HG03378 (cell line): ENCODE results near the gene C9orf78.

Source experiments
- ATAC-seq: cut with Tn5 transposase; IDR thresholded peaks from one replicate; pipeline ENCODE4 v1.9.1; 2021; ENCODE audit warnings: mild to moderate bottlenecking, moderate library complexity; ENCODE audit not compliant: unreplicated experiment

C9orf78 gene

GRCh38 chr9:129835128-129835859, at the start of gene C9orf78, which contains the start of gene USP20:
C9orf78 (minus strand) TSS chr9:129835275; CDS start chr9:129835221, 54 bp downstream.
USP20 (plus strand) TSS chr9:129835458; CDS start chr9:129852556, 17,098 bp downstream.
- ATAC-seq: peak; percentile 66

GRCh38 chr9:129884220-129885017, 49.3 kb upstream of the C9orf78 start:
- ATAC-seq: no peak

- ATAC-seq: no peak
Observed at GRCh38 chr9:129881547-129882324, 46.7 kb upstream of the C9orf78 start.

- ATAC-seq: no peak
Observed at GRCh38 chr9:129880654-129881546, 45.8 kb upstream of the C9orf78 start.

- no peak for ATAC-seq
Observed at GRCh38 chr9:129879991-129880653, 45.0 kb upstream of the C9orf78 start.

- no peak for ATAC-seq
Observed at GRCh38 chr9:129879103-129879699, 44.1 kb upstream of the C9orf78 start.

- no peak for ATAC-seq
Observed at GRCh38 chr9:129878291-129878690, 43.2 kb upstream of the C9orf78 start.

- no peak for ATAC-seq
Observed at GRCh38 chr9:129876815-129877214, 41.7 kb upstream of the C9orf78 start.

- no peak for ATAC-seq
Observed at GRCh38 chr9:129875687-129876395, 40.8 kb upstream of the C9orf78 start.

- no peak for ATAC-seq
Observed at GRCh38 chr9:129875181-129875611, 40.1 kb upstream of the C9orf78 start.

GRCh38 chr9:129874261-129875101, 39.4 kb upstream of the C9orf78 start:
- no peak for ATAC-seq

- ATAC-seq: no peak
Observed at GRCh38 chr9:129873563-129874190, 38.6 kb upstream of the C9orf78 start.

- ATAC-seq: no peak
Observed at GRCh38 chr9:129871046-129871445, 36.0 kb upstream of the C9orf78 start.

- no peak for ATAC-seq
Observed at GRCh38 chr9:129869585-129870501, 34.8 kb upstream of the C9orf78 start.

- no peak for ATAC-seq
Observed at GRCh38 chr9:129868872-129869486, 33.9 kb upstream of the C9orf78 start.
